Lower leg skin (tissue), 4 donors: Measurements from ENCODE around the gene DNAJA2. TPM values are rescaled to one million over a fixed set of nuclear protein-coding genes. Genes with fewer than 3 reads are reported as not detected.
"Not testable (repeated sequence)": the region's sequence is repeated elsewhere in the genome, so short reads cannot be mapped to it uniquely, and the experiment has no call there.

Source experiments
- DNase-seq, 2 donors: peaks; one replicate each; pipeline ENCODE4 v3.0.0-alpha.2; 2019; ENCODE audit warnings: low spot score in 2 of 2
- H3K4me3 ChIP-seq: fragments of 200-600 bp; sonication (generic); 2 replicates; pipeline ENCODE4 v1.5.1; 2017; ENCODE audit warnings: mild to moderate bottlenecking, low read depth; ENCODE audit not compliant: poor library complexity, severe bottlenecking
- CTCF ChIP-seq, 3 donors: fragments of 450-650 bp; IDR thresholded peaks; one replicate each; pipeline ENCODE4 v1.5.1; 2016; ENCODE audit warnings: antibody characterized with exemption in 3 of 3, mild to moderate bottlenecking in 3 of 3, moderate library complexity in 2 of 3
- POLR2A ChIP-seq, 2 donors: fragments of 450-650 bp; IDR thresholded peaks; one replicate each; pipeline ENCODE4 v1.6.1; 2016 to 2017; ENCODE audit warnings: antibody characterized with exemption in 2 of 2, mild to moderate bottlenecking in 1 of 2, moderate library complexity in 1 of 2
- WGBS, 2 donors: methylation state at CpG; one replicate each; pipeline ENCODE4 v1.1.5; 2018; 5-methylcytosine and 5-hydroxymethylcytosine counted together
- intact Hi-C: fragments of 100-400 bp; cut with DNase I; formaldehyde crosslinking; loops from one replicate; pipeline ENCODE4 v1.15.0; 2023; ENCODE audit warnings: low total_unique reads
- total RNA-seq, 4 donors: library from RNA; depleted of rRNA; stranded (reverse); fragments of >200 nt; gene quantifications; one replicate each; pipeline ENCODE4 v1.1.0, GENCODE V29; 2016

The DNAJA2 gene
- total RNA-seq, 4 donors from 2014 or later: 49.9 to 57.6 (median 52.1) TPM

- TF ChIP-seq POLR2A (IDR thresholded peaks at IDR 0.05) (no peak), CTCF (IDR thresholded peaks at IDR 0.05) (no peak)
- no peak overlapping the region for H3K4me3 ChIP-seq
- intact Hi-C loops: no loop called here
- DNase-seq: no peak
- WGBS, 2 donors: 83 to 85% methylated on average over 19 to 25 of the region's 25 CpGs
Observed at GRCh38 chr16:47013910-47014309, 40.4 kb upstream of the DNAJA2 start.

GRCh38 chr16:47013172-47013571 lies 39.7 kb upstream of the DNAJA2 start:
- 97% methylated on average over 4 of the region's 4 CpGs for WGBS, 2 donors
- no peak overlapping the region for H3K4me3 ChIP-seq
- TF ChIP-seq POLR2A (IDR thresholded peaks at IDR 0.05): no peak
- no peak for TF ChIP-seq CTCF (IDR thresholded peaks at IDR 0.05)
- DNase-seq: no peak
- intact Hi-C loops: no loop called here

GRCh38 chr16:47010812-47011211 lies 37.3 kb upstream of the DNAJA2 start:
- H3K4me3 ChIP-seq, intact Hi-C loops, DNase-seq: not testable (repeated sequence)
- WGBS, 2 donors: 75 to 82% methylated on average over 2 of the region's 2 CpGs

- TF ChIP-seq CTCF (IDR thresholded peaks at IDR 0.05): no peak
- WGBS, 2 donors: 86 to 87% methylated on average over 2 of the region's 2 CpGs
- no peak for DNase-seq
- no peak overlapping the region for H3K4me3 ChIP-seq
- intact Hi-C loops: no loop called here
Observed at GRCh38 chr16:47008612-47009011, 35.1 kb upstream of the DNAJA2 start.

- peak in 1 of 2 donors; percentile 29 for DNase-seq
- WGBS, 2 donors: 96 to 99% methylated on average over 4 of the region's 4 CpGs
- TF ChIP-seq POLR2A (IDR thresholded peaks at IDR 0.05) (no peak), CTCF (IDR thresholded peaks at IDR 0.05) (no peak)
- no peak overlapping the region for H3K4me3 ChIP-seq
- intact Hi-C loops: no loop called here
Observed at GRCh38 chr16:47008174-47008573, 34.7 kb upstream of the DNAJA2 start.

GRCh38 chr16:47004652-47005051 lies 31.2 kb upstream of the DNAJA2 start:
- intact Hi-C loops: no loop called here
- WGBS, 2 donors: 67 to 75% methylated on average over 2 of the region's 2 CpGs
- TF ChIP-seq CTCF (IDR thresholded peaks at IDR 0.05) (no peak), POLR2A (IDR thresholded peaks at IDR 0.05) (no peak)
- peak in 1 of 2 donors; percentile 7 for DNase-seq
- H3K4me3 ChIP-seq: no peak overlapping the region

- peak in 1 of 2 donors; percentile 60 for DNase-seq
- 96% methylated on average over 8 to 10 of the region's 29 CpGs for WGBS, 2 donors
- intact Hi-C loops, H3K4me3 ChIP-seq: not testable (repeated sequence)
Observed at GRCh38 chr16:47000066-47000465, 26.6 kb upstream of the DNAJA2 start.
